Cerebellar nuclear complex (tissue), 1 donor: ENCODE results near the gene NUDT22.

ENCODE experiments used
- DNase-seq, 2 experiments: peaks; one replicate each; lab custom pipeline; 2025; lab: John Stamatoyannopoulos, UW

NUDT22 gene

DNA sequence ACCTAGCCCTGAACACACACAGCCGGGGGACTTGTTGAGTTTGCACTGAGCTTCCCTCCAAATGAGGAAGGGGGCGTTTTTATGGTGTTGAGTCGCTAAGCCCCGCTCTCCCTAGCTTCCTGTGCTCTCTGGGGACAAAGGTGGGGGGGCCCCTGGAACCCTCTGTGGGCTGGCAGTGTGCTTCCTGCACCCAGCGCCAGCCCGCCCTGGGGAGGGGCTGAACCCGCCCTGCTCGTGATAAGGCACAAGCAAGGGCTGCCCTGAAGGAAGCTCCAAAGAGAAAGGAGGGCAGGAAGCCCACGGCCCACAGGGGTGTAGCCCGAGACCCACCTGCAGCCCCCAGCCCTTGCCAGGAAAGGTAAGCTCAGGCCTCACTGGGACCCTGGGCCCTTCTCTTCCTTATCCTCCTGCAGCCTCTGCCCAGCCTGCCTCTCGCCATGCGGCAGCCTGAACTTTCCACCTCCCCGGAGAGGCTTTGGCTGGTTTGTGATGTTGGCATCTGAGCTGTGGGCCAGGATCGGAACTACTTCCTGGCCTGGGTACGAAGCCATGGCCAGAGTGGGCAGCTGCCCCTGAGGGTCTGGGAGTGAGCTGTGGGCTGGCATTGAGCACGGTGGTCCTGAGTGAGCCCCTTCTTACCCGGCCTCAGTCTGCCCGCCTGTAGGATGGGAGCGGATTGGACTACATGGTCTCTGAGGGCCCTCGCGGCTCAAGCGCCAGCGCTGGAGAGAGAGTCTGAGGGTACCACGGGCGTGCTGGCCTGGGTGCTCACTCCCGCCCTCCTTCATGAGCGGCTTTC, 19.4 kb upstream of the NUDT22 start, which contains the start of gene FERMT3:
Gene FERMT3 (plus strand): TSS at position 265 of the 799 bp plus-strand sequence. CDS start 644 bp downstream, outside the sequence.
- no peak for DNase-seq

DNA sequence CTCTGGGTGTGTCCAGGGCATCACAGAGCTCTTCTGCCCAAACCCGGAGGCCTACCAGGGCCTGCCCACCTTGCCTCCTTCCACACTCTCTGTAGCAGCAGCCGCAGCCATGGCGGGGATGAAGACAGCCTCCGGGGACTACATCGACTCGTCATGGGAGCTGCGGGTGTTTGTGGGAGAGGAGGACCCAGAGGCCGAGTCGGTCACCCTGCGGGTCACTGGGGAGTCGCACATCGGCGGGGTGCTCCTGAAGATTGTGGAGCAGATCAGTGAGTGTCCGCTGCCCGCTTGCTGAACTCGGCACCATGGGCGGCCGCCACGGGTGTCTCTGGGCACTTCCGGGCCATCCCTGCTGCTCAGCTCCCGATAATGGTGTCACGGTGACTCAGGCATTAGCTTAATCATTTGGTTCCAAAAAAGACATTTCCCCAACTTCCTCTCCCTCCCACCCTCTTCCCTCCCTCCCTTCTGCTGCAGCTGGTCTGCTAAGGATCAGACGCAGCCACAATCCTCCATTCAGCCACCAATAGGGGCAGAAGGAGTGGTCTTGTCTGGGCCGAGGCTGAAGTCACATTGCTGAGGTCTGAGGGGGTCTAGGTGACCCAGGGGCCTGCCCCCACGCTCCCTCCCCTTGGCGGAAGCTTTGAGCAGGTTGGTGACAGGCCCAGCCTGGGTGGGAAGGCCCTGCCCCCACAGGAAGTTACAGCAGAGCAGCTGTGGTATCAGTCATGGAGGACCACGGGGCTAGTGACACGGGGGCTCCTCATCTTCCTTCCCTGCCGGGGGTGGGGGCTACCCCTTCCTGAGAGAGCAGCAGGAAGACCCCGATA, 18.6 kb upstream of the NUDT22 start:
- DNase-seq: no peak

DNA sequence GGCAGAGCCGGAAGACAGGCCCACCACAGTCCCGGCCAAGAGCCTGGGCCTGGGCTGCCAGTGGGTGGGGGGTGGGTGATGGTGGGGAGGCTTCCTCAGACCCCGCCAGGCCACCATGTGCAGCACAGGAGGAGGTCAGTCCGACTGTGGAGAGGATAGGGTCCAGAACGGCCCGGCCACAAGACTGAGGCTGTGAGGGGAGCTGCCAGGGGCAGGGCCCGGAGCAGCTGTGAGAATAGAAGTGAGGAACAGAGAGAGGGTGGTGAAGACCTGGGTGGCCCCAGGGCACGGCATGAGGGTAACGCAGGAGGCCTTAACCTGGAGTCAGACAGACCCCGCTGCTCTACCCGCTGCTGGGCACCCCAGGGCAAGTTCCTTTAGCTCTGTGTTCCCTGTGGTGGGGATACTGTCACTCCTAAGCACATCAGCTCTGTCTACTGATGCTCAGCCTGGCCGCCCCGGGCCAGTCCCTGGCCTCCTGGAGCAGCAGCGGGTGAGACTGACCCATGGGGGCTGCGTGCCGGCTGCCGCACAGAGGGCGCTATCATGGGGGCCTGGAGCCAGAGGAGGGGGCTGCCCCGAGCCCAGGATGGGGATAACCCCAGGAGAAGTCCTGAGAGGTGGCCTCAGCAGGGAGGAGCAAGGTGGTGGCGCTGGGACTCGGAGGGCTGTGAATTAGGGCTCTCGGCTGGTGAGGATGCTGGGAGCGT, 17.8 kb upstream of the NUDT22 start:
- DNase-seq: no peak

DNA sequence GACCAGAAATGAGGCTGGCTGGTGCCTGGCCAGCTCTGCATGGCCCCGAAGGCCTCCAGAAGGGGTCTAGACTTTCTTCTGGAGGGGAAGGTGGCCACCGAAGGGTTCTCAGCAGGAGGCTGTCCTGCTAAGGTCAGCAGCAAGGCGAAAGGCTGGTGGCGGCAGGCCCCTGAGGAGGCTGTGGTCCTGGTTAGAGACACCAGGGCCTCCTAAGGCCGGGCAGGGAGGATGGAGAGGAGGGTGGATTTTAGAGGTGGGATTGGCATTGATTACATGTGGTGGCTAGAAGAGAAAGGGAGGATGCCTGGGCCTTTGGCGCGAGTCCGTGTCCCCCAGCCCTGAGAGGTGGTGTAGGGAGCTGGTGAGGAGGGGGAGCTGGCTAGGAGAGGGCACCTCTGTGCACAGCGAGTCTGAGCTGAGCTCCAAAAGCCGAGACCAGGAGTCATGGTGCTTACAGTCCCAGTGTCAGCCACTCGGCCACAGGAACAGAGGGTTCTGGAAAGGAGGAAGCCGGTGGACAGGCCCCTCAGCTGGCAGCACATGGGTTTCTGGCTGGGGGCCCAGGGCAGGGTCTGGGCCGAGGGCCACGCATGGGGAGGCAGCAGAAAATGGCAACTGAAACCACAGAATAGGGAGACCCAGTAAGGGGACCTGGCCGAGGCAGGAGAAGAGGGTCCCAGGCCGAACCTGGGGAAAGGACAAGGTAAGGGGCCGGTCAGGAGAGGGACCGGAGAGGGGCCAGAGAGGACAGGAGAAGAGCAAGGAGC, 17.1 kb upstream of the NUDT22 start:
- DNase-seq: no peak

DNA sequence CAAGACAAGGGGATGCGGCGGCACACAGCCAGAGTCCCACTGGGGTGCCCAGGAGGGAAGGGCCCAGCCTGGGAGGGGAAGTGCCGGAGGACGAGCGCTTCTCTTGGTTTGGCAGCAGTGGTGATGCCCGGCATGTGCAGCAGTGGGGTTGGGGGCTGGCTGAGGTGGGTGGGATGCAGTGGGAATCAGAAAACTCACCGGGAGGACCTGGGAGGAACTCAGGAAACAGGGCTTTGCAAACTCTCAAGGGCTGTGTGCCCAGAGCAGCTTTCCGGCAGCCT, 16.6 kb upstream of the NUDT22 start:
- no peak for DNase-seq

DNA sequence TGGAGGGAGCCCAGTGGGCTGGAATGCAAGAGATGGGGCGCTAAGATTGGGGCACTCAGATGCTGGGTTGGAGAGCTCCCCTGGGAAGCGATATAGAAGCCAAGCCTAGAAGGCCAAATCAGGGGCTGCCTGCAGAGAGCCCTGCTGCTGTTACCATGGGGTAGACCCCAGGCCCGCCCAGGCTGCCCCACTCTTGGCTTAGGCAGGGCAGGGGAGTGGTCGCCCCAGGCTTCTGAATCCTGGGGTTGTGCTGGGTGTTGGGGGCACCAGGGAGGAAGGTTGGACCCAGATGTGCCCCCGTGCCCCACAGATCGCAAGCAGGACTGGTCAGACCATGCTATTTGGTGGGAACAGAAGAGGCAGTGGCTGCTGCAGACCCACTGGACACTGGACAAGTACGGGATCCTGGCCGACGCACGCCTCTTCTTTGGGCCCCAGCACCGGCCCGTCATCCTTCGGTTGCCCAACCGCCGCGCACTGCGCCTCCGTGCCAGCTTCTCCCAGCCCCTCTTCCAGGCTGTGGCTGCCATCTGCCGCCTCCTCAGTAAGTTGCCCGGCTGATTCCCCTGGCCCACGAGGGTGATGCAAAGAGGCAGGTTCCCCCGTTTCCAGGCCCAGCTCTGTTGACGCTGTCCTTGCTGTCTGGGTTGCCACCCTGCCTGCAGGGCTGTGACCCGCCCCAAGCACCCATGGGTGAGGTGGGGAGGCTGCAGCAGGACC, 15.6 kb upstream of the NUDT22 start:
- DNase-seq: peak in 1 of 2 experiments; percentile 34

DNA sequence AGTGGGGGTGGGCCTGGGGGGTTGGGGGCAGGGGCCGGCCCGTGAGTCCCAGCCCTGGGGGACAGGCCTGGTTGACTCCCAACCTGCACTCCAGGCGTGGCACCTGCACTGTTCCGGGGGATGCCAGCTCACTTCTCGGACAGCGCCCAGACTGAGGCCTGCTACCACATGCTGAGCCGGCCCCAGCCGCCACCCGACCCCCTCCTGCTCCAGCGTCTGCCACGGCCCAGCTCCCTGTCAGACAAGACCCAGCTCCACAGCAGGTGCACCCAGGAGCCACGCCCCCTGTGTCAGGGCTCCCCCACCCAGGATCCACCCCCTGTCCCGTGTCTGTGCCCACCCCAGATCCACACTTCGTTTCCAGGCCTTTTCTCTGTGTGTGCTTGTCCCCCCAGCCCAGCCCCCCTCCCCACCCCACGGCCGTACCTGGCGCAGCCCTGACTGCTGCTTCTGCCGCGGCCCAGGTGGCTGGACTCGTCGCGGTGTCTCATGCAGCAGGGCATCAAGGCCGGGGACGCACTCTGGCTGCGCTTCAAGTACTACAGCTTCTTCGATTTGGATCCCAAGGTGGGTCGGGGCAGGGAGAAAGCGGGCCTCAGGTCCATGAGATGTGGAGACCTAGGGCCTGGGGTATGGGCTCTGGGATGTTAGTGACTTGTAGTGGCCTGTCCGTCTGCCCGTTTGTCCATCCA, 14.7 kb upstream of the NUDT22 start:
- no peak for DNase-seq

DNA sequence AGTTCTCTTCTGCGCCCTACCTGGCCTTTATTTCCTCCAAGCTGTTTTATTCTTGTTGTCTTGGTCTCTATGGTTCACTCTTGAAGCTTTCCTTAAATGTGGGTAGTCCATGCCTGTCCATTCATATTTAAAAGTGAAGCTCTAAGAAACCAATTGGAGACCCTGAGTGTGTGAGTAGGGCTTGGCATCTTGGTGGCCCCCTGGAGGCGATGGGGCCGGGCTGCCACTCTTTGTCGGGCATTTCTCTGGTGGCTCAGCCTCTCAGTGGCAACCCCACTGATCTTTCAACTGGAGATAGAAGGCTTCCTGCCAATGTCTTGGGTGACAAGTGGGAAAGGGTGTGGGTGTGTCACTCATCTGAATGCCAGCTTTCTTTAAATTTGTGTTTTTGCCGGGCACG, 9.2 kb upstream of the NUDT22 start:
- DNase-seq: no peak

DNA sequence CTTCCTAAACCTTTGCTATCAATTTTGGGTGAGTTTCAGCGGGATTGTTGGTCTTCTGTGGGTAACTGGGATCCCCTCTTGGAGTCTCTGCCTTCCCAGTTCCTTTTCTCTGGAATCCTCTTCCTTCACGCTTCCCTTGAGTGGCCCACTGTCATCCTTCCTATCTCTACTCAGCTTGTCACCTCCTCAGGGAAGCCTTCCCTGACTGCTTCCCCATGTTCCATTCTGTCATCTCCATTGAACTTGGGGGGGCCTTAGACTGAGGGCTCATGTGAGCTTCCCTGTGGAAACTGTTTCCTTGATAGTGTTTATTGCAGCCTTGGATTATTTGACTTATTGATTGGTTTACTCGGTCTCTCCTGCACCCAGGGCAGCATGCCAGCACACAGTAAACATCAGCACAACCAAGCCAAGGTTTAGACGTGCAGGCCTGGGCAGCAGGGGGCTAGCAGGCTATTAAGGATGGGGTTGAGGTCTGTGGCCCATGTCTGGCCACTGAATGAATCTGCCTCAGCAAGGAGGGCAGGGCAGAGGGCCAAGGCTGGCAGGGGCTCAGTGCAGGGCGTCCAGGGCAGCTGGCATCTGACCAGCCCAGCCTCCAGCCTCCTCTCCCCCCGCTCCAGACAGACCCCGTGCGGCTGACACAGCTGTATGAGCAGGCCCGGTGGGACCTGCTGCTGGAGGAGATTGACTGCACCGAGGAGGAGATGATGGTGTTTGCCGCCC, 7.3 kb upstream of the NUDT22 start:
- DNase-seq: no peak

DNA sequence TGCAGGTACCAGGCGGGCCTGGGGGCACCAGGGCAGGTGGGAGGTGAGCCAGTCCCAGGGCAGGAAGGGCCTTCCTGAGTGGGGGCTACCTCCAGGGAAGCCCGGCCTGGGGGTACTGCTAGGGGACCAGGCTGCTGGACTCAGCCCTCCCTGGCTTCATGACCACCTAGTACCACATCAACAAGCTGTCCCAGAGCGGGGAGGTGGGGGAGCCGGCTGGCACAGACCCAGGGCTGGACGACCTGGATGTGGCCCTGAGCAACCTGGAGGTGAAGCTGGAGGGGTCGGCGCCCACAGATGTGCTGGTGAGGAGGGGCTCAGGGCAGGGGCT, 6.8 kb upstream of the NUDT22 start:
- DNase-seq: no peak

DNA sequence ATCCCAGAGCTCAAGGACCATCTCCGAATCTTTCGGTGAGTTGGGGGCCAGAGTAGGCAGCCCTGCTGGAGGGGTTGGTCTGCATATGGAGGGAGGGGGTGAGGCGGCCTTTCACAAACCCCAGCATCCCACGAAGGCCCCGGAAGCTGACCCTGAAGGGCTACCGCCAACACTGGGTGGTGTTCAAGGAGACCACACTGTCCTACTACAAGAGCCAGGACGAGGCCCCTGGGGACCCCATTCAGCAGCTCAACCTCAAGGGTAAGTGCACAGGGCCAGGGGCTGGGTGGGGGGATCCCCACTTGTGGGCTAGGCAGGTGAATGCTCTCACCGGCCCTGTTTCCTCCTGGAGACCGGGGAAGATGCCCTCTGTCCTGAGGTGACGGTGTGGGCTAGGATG, 6.3 kb upstream of the NUDT22 start:
- DNase-seq: no peak

DNA sequence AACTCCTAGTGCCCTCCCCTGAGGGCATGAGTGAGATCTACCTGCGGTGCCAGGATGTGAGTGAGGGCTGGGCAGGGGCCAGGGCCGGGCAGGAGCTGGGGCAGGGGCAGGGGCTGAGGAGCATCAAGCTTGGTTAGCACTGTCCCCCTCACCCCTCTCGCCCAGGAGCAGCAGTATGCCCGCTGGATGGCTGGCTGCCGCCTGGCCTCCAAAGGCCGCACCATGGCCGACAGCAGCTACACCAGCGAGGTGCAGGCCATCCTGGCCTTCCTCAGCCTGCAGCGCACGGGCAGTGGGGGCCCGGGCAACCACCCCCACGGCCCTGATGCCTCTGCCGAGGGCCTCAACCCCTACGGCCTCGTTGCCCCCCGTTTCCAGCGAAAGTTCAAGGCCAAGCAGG, 5.8 kb upstream of the NUDT22 start:
- no peak for DNase-seq

DNA sequence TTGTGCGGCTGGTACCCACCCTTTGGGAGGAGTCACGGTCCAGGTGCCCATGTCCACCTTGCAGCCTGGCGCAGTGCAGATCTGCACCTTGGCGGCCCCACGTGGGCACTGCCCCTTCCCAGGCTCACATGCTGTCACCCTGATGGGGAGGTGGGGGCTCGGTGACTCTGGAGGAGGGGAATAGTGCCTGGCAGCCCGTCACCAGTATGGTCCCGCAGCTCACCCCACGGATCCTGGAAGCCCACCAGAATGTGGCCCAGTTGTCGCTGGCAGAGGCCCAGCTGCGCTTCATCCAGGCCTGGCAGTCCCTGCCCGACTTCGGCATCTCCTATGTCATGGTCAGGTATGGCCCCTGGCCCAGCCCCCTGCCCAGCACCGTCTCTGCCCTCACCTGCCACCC, 5.3 kb upstream of the NUDT22 start:
- DNase-seq: no peak

DNA sequence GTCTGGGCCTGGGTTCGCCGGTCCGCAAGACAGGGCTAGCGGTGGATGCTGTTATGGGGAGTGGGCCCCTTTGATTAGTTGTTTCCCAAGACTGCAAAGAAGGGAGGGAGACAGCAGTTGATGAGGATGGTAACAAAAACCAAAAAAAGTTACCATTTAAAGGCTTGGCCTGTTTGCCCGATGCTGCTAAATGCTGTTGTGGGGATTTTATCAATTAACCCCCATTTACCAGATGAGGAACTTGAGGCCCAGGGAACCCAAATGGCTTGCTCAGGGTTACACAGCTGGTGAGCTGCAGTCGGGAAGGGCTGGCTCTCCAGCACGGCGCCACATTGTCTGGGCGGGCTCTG, 3.4 kb upstream of the NUDT22 start:
- no peak for DNase-seq

DNA sequence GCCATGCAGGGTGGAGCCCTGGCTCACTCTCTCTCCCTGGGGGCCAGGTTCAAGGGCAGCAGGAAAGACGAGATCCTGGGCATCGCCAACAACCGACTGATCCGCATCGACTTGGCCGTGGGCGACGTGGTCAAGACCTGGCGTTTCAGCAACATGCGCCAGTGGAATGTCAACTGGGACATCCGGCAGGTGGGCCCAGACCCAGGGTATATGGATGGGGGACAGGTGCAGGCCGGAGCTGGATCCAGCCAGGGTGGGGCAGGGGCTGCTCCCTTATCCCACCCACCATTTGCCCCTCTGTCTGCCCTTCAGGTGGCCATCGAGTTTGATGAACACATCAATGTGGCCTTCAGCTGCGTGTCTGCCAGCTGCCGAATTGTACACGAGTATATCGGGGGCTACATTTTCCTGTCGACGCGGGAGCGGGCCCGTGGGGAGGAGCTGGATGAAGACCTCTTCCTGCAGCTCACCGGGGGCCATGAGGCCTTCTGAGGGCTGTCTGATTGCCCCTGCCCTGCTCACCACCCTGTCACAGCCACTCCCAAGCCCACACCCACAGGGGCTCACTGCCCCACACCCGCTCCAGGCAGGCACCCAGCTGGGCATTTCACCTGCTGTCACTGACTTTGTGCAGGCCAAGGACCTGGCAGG, 2.9 kb upstream of the NUDT22 start:
- DNase-seq: no peak

DNA sequence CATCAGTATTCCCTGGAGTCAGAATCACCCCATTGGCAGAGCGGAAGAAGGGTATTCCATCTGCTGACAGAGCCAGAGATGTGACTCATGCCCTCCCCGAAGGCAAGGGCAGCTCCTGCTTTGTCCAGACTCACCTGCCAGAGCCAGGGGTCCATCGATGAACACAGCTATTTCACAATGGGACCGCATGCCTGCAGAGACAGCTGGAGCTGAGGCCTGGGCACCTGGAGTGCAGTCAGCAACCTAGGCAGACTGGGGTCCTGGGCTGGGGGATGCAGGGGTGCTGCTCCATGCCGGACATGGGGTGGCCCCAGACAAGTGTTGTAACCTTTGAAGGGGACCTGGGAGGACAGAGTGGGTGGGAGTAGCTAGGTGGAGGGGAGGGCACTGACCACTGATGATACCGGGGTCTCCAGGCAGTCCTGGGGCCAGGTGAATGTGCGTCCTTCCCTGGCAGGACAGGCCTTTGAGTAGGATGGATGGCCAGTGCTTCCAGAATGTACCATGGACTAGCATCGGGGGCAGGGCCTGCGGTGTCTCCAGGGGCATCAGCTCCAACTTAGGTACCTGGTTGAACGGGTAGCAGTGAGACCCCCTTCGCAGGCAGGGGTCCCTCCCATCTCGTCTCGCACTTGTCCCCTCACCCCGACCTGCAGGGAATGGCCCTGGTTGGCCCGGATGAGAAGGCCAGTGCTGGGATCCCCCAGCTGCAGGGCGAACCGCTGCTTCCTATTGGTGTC, 1.8 kb upstream of the NUDT22 start:
- no peak for DNase-seq

DNA sequence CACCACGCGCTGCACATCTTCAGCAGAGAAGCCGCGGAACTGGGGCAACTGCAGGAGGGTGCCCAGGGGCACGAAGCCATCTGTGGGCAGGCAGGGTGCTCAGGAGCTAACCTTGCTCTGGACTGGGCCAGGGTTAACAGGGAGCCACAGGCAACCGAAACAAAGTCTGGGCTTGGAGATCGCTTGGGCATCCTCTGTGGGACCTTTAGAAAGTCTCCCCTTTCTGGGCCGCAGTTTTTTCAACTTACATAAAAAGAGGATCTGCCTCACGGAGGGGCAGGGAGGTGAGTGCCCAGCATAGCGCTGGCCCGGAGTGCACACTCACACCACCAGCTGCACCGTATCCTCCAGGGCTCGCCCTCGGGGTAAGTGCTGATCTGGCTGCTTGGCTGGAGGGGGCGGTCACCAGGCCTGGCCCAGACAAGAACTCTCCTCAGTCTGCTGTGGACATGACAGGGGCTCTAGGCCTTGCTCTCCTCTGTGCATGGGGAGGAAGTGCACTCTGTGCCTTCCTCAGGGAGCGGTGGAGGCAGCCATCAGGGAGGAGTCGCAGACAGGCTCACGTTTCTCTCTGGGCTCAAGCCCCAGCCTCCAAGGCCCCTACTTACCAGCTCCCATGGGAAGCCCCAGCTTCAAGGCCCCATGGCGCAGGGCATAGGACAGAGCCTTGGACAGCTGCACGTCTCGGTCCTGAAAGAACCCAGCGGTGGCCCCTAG, 1.0 kb upstream of the NUDT22 start:
- DNase-seq: no peak

DNA sequence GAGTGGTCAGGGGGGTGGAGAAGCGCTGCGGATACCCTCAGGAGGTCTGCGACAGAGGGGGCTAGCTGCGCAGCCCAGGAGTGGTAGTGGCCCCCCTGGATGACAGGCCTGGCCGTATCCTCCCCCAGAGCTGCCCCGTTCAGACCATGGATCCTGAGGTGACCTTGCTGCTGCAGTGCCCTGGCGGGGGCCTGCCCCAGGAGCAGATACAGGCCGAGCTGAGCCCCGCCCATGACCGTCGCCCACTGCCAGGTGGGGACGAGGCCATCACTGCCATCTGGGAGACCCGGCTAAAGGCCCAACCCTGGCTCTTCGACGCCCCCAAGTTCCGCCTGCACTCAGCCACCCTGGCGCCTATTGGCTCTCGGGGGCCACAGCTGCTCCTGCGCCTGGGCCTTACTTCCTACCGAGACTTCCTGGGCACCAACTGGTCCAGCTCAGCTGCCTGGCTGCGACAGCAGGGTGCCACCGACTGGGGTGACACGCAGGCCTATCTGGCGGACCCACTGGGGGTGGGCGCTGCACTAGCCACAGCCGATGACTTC, 505 bp downstream of the NUDT22 start:
- no peak for DNase-seq
